Head of caudate nucleus (tissue), 42 donors: ENCODE measurements around the gene HOXC4.
A peak's percentile ranks its signal among the peaks of the same experiment; 100 is the strongest.

ENCODE experiments used
- DNase-seq, 42 donors: peaks; one replicate each; pipeline versions ENCODE4 v3.0.0 to v3.0.0-alpha.2; 2020 to 2021; ENCODE audit warnings: mixed read lengths in 7 of 42
- intact Hi-C: fragments of 100-400 bp; cut with DNase I; formaldehyde crosslinking; loops from one replicate; pipeline ENCODE4 v1.15.0; 2022

The HOXC4 gene

GRCh38 chr12:54053751-54054741 lies at the start of gene HOXC4:
HOXC4 (plus strand) TSS chr12:54053835; CDS start chr12:54053923, 88 bp downstream.
- intact Hi-C loops: no loop called here
- DNase-seq: peak in 8 of 42 donors; percentile 11 to 58 (median 30)

- no peak for DNase-seq
- intact Hi-C loops: loop anchor here (10.0 kb wide), 1 partner anchor 299 kb away; no protein-coding TSS in a partner anchor
Observed at GRCh38 chr12:54004063-54004840, 49.4 kb upstream of the HOXC4 start.

GRCh38 chr12:54004841-54005530 lies 48.6 kb upstream of the HOXC4 start:
- no peak for DNase-seq
- intact Hi-C loops: loop anchor here (5.0 to 10.0 kb wide), 2 partner anchors 202 to 300 kb away; no protein-coding TSS in a partner anchor

- no peak for DNase-seq
- intact Hi-C loops: loop anchor here (5.0 to 10.0 kb wide), 2 partner anchors 202 to 301 kb away; no protein-coding TSS in a partner anchor
Observed at GRCh38 chr12:54005531-54005852, 48.1 kb upstream of the HOXC4 start.

GRCh38 chr12:54005853-54006558 lies 47.6 kb upstream of the HOXC4 start:
- DNase-seq: peak; percentile 42 to 95 (median 86)
- intact Hi-C loops: loop anchor here (2.0 to 10.0 kb wide), 3 partner anchors 185 to 301 kb away; no protein-coding TSS in a partner anchor

GRCh38 chr12:54006559-54007220 lies 46.9 kb upstream of the HOXC4 start:
- intact Hi-C loops: loop anchor here (2.0 to 10.0 kb wide), 3 partner anchors 184 to 302 kb away; no protein-coding TSS in a partner anchor
- no peak for DNase-seq

GRCh38 chr12:54007538-54008259 lies 45.9 kb upstream of the HOXC4 start:
- DNase-seq: no peak
- intact Hi-C loops: loop anchor here (2.0 to 10.0 kb wide), 3 partner anchors 183 to 303 kb away; no protein-coding TSS in a partner anchor

- no peak for DNase-seq
- intact Hi-C loops: loop anchor here (5.0 to 10.0 kb wide), 2 partner anchors 199 to 303 kb away; no protein-coding TSS in a partner anchor
Observed at GRCh38 chr12:54008260-54008552, 45.4 kb upstream of the HOXC4 start.

- no peak for DNase-seq
- intact Hi-C loops: loop anchor here (5.0 to 10.0 kb wide), 2 partner anchors 198 to 305 kb away; no protein-coding TSS in a partner anchor
Observed at GRCh38 chr12:54009171-54010052, 44.2 kb upstream of the HOXC4 start.

GRCh38 chr12:54010053-54010971 lies 43.3 kb upstream of the HOXC4 start:
- DNase-seq: no peak
- intact Hi-C loops: no loop called here

- no peak for DNase-seq
- intact Hi-C loops: no loop called here
Observed at GRCh38 chr12:54010972-54011664, 42.5 kb upstream of the HOXC4 start.

- intact Hi-C loops: no loop called here
Observed at GRCh38 chr12:54011665-54012532, 41.7 kb upstream of the HOXC4 start.

GRCh38 chr12:54012631-54013409 lies 40.8 kb upstream of the HOXC4 start:
- intact Hi-C loops: no loop called here
- no peak for DNase-seq

More at GRCh38 chr12:54011665-54012532, 41.7 kb upstream of the HOXC4 start:
- no peak for DNase-seq
